CD4-positive, alpha-beta T cell treated with Interleukin-2 at 100 ng/mL for 4 hours (primary cell): ENCODE measurements around the gene PTH2.
"Not testable (repeated sequence)": the region's sequence is repeated elsewhere in the genome, so short reads cannot be mapped to it uniquely, and the experiment has no call there.

ENCODE experiments used
- DNase-seq: peaks from one replicate; pipeline ENCODE4 v3.0.0-alpha.2; 2020; ENCODE audit warnings: low spot score

PTH2 gene

GRCh38 chr19:49447485-49448431 is 24.5 kb upstream of the PTH2 start:
- DNase-seq = no peak

DNA sequence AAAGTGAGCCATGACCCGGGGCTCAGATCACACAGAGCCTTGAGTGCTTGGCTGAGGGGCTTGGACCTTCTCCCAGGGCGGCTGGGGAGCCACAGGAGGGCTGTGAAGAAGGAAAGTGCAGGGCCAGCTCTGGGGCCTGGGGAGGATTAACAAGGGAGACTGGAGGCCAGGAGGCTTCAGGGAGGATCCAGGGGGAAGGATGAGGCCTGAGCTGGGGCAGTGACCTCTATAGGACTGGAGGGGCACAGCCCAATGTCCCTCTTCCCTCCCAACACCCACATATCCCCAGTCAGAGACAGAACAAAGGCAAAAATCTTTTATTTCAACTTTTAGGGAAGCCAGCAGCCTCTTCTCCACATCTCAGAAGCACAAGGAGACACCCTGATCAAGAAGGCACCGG is 22.8 kb upstream of the PTH2 start:
- no peak for DNase-seq

DNA sequence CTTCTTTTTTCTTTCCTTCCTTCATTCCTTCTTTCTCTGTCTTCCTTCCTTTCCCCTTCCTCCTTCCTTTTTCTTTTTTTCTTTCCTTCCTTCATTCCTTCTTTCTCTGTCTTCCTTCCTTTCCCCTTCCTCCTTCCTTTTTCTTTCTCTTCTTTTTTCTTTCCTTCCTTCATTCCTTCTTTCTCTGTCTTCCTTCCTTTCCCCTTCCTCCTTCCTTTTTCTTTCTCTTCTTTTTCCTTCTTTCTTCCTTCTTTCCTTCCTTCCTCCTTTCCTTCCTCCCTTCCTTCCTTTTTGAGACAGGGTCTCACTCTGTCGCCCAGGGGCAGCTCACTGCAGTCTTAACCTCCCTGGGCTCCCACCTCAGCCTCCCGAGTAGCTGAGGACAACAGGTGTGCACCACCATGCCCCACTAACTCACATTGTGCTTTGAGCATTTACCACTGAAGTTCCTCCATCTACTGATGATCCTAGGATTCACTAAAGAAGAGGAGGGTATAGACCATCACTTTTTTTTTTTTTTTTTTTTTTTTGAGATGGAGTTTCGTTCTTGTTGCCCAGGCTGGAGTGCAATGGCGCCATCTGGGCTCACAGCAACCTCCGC is 21.0 kb upstream of the PTH2 start:
- DNase-seq = not testable (repeated sequence)

DNA sequence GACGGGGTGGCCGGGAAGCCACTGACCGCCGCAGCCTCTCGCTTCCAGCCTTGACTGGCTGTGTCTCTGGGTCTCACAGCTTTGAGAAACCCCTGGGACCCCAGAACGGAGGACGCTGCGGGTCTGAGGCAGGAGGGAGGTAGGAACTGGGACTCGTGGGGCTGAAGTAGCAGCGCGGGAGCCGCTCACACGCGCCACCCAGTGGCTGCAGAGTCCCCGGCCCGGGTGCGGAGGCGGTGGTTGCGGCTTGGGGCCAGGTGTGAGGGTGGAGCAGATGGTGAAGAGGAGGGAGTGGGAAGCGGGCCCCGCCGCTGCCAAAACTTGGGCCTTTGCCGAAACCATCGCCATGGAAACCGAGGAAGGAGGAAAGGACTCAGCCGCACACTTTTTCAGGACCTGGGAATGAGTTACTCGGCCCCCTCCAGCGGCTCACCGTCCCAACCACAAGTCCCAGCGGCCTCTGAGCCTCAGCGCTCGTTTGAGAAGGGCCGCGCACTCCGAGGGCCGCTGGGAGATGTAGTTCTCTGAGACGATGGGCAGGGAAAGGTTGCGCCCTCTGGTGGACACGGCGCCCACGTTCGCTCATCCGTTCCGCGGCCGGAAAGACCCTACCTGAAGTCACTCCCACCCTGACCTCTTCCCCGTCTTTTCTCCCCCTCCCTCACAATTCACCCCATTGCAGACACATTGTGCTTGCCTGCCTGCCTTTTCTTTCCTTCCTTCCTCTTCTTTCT is 20.3 kb upstream of the PTH2 start:
- DNase-seq = peak; percentile 93

DNA sequence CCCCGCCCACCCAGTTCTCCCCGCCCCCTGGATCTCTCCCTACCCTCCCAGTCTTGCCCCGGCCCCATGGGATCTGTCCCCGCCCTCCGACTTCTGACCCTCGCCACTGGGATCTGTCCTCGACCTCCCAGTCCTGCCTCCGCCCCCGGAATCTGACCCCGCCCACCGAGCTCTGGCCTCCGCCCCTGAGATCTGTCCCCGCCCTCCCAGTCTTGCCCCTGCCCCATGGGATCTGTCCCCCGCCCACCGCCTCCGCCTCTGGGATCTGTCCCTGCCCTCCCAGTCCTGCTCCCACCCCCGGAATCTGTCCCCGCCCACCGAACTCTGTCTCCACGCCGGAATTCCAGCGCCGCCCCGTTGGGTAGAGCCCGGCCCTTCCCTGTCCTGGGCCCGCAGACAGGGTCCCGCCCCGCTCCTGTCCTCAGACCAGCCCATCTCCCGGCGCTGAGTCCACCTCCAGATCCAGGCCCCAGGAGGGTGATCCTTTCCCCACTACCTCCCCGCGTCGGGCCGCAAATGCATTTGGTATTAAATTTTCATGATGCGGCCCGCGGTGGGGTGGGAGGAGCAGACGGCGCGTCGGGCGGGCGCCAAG is 19.6 kb upstream of the PTH2 start:
- peak; percentile 37 for DNase-seq

- no peak for DNase-seq
Observed at GRCh38 chr19:49442354-49442753, 19.1 kb upstream of the PTH2 start.

- DNase-seq = no peak
Observed at GRCh38 chr19:49441960-49442350, 18.7 kb upstream of the PTH2 start.

GRCh38 chr19:49441210-49441959 is 18.1 kb upstream of the PTH2 start, which contains the start of gene SLC17A7:
Gene SLC17A7, minus strand, starts transcription at chr19:49441527. Its CDS starts 148 bp downstream, at chr19:49441379.
- DNase-seq = no peak

DNA sequence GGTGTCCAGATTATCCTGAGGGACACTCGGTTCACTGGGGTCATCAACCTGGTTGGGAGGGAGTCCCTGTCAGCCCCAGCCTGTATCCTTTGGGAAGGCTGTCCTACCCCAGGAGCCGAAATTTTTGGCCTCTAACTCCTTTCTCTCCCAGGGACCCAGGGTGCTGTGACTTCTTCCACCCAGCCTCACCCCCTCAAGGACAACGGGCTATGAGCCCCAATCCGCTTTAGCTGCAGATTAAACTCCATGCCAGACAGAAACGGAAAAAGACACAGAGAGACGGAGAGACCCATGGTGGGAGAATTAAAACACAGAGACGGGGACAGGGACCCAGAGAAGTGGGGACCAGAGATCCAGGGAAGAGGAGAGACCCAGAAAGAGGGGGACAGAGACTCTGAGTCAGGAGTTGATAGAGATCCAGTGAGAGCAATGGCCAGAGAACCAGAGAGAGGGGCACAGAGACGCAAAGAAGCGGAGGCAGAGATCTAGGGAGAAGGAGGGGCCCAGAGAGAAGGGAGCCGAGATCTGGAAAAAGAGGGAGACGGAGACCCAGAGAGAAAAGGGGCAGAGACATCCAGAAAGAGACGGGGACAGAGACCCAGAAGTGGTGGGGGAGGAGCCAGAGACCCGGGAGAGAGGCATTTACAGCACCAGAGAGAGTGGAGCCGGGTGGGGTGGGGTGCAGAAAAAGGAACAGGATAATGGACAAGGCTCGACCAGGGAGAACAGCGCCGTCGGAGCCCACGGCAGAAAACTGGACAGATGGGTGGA is 17.4 kb upstream of the PTH2 start:
- DNase-seq = no peak

GRCh38 chr19:49439836-49440235 is 16.6 kb upstream of the PTH2 start:
- no peak for DNase-seq

GRCh38 chr19:49438261-49438660 is 15.0 kb upstream of the PTH2 start:
- DNase-seq = no peak

- DNase-seq = no peak
Observed at GRCh38 chr19:49437231-49437630, 14.0 kb upstream of the PTH2 start.

DNA sequence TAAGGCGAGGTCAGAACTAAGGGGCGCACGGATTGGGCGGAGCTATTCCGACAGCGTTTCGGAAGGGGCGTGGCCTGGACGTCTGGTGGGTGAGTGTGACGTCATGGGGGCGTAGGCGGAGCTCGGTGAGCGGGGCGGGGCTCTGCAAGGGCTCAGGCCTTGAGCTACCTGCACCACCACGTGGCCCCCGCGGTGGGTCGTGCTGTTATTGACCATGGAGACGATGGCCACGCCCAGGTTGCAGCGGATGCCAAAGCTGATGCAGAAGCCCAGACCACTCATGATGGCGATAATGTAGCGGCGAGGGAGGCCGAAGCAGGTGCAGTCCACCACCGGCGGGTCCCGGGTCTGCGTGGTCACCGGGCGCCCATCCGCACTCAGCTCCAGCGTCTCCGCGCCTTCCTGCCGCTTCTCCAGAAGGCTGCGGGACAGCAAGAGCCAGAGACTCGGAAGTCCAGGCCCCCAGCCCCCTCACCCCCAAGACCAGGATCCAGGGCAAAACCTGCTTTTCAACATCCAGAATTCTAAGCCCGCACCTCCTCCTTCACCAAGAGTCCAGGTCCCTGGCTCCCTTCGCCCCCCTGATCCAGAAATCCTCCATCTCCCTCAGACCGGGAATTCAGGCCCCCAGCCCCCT is 13.3 kb upstream of the PTH2 start:
- no peak for DNase-seq

DNA sequence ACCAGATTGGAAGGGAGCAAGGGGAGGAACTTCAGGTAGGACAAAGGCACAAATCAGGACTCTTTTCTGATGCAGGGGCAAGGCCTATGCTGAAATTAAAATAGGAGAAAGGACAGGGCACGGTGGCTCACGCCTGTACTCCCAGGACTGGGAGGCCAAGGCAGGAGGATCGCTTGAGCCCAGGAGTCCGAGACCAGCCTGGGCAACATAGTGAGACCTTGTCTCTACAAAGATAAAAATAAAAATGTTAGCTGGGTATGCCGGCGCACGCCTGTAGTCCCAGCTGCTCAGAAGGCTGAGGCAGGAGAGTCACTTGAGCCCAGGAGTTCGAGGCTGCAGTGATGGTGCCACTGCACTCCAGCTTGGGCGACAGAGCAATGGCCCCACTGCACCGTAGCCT is 12.4 kb upstream of the PTH2 start:
- DNase-seq = no peak

DNA sequence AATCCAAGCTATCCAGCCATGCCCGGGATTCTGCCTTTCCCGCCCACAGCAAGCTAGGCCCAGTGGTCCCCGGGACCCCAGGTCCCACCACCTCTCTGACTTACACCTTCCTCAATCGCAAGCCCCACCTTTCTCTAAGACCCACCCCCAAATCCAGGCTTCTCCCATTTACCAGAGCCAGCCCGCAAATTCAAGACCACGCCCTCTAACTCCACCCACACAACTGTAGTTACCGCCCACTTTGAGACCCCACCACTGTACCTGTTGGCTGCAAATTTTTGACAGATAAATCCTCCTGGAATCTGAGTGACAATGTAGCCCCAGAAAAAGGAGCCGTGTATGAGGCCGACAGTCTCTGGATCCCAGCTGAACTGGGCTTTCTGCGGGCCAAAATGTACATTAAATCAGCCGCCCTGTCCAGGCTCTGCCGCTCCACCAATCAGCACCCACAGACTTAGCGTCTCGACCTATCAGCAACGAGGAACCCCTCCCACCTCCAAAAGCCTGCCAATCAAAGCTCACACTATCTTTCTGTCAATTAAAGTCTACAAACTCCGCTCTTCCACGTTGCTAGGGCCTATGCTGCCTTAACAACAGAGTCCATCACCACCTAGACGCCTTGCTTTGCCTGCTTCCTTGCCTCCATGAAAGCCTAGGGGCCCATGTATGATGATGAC is 11.8 kb upstream of the PTH2 start:
- DNase-seq = no peak

- no peak for DNase-seq
Observed at GRCh38 chr19:49433240-49433901, 10.1 kb upstream of the PTH2 start.

DNA sequence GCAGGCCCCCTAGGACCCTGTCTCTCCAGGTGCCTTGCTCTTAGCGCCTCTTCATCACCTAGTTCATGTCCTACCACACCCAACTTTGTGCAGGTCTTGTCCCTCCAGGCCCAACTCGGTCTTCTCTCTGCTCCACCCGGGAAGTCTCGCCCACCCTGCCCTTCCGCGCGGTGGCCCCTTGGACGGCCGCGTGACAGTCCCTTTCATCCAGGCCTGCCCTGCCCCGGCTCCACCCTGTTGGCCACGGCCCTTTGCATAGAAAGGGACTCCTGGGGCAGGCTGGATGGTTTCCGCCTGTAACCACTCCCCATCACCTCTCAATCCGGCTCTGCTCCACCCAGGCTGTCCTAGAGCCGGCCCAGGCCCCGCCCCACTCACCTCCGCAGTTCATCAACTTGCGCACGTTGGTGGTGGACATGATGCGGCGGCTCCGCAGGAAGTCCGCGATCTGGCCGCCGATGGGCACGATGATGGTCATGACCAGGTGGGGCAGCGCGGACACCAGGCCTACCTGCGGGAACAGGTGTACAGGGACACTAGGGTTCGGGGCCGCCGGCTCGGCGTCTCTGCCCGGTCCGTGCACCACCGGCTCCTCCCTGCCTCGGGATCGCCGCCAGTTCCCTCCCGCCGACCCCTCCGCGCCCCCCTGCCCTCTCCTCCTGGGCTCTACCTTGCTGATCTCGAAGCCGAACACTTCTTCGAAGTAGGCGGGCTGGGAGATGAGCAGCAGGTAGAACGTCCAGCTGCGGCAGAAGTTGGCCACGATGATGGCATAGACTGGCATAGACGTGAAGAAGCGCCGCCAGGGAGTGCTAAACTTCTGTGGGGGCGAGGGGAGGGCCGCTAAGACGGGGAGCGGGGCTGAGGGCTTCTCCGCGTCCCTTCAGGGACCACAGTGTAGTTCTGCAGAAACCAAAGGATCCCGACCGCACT is 9.2 kb upstream of the PTH2 start:
- no peak for DNase-seq

DNA sequence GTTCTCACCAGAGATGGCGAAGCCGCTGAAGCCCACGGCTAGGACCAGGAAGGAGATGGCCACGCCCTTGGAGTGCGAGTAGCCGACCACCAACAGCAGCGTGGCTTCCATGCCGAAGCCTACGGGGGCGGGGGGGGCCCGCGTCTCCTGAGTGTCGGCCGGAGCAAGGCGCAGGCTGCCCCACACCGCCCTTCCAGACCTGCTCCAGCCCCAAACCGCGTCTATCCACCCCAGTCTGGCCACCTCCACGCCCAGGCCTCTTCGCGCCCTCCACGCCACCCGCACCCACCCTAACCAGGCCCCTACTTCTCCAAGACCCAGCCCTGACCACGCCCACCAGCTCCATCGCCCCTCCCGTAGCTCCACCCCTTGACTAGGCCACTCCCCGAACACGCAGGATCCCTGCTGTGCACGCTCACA is 8.1 kb upstream of the PTH2 start:
- DNase-seq = no peak
